GM10847 (cell line): Measurements from ENCODE around the gene NR6A1.

ENCODE experiments used
- POLR2A ChIP-seq: IDR thresholded peaks from 2 replicates; pipeline ENCODE4 v1.6.1; 2011; ENCODE audit not compliant: insufficient read length; ENCODE audit errors: extremely low read depth

Gene NR6A1

GRCh38 chr9:124595743-124596142 is 175.4 kb downstream of the NR6A1 start:
- TF ChIP-seq POLR2A: no peak

GRCh38 chr9:124594673-124595072 is 176.4 kb downstream of the NR6A1 start:
- no peak for TF ChIP-seq POLR2A

- no peak for TF ChIP-seq POLR2A
These were observed 176.9 kb downstream of the NR6A1 start for GRCh38 chr9:124594225-124594624.

- TF ChIP-seq POLR2A: no peak
These were observed 177.5 kb downstream of the NR6A1 start for GRCh38 chr9:124593651-124594058.

- TF ChIP-seq POLR2A: no peak
These were observed 177.9 kb downstream of the NR6A1 start for GRCh38 chr9:124593200-124593599.

GRCh38 chr9:124590889-124591641 is 180.0 kb downstream of the NR6A1 start:
- TF ChIP-seq POLR2A: no peak

- no peak for TF ChIP-seq POLR2A
These were observed 186.5 kb downstream of the NR6A1 start for GRCh38 chr9:124584631-124585030.

- TF ChIP-seq POLR2A: no peak
These were observed 188.0 kb downstream of the NR6A1 start for GRCh38 chr9:124583134-124583533.

- no peak for TF ChIP-seq POLR2A
These were observed 190.9 kb downstream of the NR6A1 start for GRCh38 chr9:124580186-124580585.

- TF ChIP-seq POLR2A: no peak
These were observed 194.4 kb downstream of the NR6A1 start for GRCh38 chr9:124576751-124577150.

- no peak for TF ChIP-seq POLR2A
These were observed 196.4 kb downstream of the NR6A1 start for GRCh38 chr9:124574534-124575375.

GRCh38 chr9:124570942-124571666 is 200.0 kb downstream of the NR6A1 start:
- TF ChIP-seq POLR2A: no peak

GRCh38 chr9:124569942-124570341 is 201.2 kb downstream of the NR6A1 start:
- TF ChIP-seq POLR2A: no peak

GRCh38 chr9:124567362-124567761 is 203.7 kb downstream of the NR6A1 start:
- no peak for TF ChIP-seq POLR2A

GRCh38 chr9:124562328-124562727 is 208.8 kb downstream of the NR6A1 start:
- TF ChIP-seq POLR2A: no peak

GRCh38 chr9:124559871-124560270 is 211.2 kb downstream of the NR6A1 start:
- no peak for TF ChIP-seq POLR2A
